NCI-H2196 (cell line): ENCODE results near the gene CCNC.

Experiments used
- DNase-seq: peaks from one replicate; lab custom pipeline; 2025; ENCODE audit not compliant: unreplicated experiment; lab: John Stamatoyannopoulos, UW

Gene CCNC

DNA sequence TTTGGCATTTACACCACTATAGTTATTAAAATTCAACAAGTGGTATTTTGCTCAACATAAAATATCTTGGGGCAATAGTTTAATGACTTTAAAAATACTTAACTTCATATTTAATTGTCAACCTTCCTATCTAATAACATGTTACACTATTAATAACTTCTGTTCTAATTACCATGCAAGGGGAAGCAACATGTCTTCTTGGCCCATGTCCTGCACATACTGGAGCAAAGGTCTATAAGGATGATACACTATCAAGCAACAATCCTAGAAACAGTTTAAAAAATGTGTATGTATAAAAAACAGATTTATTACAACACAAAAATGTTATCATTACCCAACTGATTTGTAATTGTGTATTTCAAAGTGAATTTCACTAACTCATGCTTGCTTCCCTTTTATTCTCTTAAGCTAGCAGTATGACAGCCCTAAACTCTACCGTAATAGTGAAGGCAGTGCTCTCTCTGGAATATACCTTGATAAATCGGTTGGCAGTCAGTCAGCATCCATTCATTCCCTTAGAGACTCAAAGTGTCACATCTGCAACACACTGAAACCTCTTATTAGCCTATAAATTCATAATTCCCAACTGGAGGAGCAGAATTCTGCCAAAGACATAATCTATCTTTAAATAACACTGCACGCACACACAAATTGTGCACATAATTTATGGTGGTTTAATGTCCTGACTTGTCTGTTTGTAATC, 18.3 kb downstream of the CCNC start:
- no peak for DNase-seq

DNA sequence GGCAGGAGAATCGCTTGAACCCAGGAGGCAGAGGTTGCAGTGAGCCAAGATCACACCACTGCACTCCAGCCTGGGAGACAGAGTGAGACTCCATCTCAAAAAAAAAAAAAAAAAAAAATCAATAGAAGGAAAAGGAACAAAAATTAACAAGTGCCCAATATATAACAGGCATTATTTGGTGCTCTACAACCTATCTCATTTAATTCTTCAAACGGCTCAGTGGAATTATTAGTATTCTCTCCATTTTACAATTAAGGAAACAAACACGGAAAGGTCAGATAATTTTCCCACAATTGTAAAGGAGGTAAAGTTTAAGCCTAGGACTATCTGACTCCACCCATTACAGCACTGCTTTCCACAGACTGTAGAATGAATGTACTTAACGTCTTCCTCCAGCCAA, 19.8 kb downstream of the CCNC start:
- no peak for DNase-seq

DNA sequence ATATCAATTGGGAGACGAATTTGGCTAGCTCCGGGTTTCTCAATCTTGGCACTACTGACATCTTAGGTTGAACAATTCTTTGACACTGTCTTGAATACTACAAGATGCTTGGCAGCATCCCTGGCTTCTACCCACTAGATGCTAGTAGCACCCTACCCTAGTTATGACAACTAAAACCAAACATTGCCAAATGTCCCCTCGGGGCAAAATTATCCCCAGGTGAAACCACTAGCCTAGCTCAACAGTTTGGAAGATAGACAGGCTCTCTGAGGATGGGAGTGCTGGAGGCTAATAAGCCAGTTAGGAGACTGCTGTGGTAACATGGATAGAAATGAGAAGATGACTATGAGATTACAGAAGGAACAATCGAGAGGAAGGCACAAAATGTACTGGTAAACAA, 20.9 kb downstream of the CCNC start:
- DNase-seq: no peak

DNA sequence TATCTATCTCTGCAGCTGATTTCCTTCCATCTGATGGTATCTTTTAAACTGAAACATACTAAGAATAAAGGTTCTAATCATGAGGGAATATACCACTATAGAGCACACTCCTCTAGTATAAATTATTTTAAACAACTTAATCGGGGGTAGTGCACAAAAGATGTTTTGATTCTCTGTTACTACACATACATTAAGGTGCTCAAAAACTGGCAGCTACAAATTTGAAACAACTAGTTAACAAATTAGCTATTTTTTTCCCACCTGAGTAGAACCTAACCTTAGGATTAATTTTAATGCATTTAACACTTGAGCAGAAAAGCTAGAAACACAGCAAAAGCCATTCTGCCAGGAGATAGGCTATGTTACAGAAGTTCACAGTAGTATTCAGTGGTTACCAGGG, 23.0 kb downstream of the CCNC start:
- DNase-seq: no peak

DNA sequence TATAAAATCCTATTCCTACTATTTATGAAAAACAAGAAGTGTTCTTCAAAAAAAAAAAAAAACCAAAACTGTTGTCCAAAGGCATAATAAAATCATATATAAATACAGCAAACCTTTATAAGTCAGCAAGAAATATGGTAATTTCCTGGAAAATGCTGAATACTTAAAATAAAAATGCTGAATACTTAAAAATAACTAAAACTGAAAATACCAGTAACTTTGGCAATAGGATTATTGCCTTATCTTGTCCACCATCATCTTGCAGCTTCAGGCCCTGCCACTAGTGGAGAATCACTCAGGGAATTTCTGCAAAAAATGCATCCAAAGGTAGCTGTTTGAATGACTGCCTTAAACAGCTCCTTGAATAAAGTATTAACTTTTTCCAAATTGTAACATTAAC, 24.5 kb downstream of the CCNC start:
- no peak for DNase-seq

- DNase-seq: no peak
Observed at GRCh38 chr6:99530627-99531026, 37.8 kb downstream of the CCNC start.

DNA sequence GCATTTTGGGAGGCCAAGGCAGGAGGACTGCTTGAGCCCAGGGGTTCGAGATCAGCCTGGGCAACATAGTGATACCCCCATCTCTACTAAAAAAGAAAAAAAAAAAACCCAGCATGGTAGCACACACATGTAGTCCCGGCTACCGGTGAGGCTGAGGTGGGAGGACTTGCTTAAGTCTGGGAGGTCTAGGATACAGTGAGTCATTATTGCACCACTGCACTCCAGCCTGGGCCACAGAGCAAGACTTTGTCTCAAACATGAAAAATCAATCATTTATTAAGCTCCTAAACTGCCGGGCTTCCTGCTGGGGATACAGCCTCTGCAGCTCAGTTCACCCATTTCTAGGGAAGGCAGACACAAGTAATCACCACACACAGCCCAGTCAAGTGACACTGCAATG, 45.9 kb downstream of the CCNC start:
- no peak for DNase-seq

- DNase-seq: no peak
Observed at GRCh38 chr6:99521633-99522151, 46.8 kb downstream of the CCNC start.

DNA sequence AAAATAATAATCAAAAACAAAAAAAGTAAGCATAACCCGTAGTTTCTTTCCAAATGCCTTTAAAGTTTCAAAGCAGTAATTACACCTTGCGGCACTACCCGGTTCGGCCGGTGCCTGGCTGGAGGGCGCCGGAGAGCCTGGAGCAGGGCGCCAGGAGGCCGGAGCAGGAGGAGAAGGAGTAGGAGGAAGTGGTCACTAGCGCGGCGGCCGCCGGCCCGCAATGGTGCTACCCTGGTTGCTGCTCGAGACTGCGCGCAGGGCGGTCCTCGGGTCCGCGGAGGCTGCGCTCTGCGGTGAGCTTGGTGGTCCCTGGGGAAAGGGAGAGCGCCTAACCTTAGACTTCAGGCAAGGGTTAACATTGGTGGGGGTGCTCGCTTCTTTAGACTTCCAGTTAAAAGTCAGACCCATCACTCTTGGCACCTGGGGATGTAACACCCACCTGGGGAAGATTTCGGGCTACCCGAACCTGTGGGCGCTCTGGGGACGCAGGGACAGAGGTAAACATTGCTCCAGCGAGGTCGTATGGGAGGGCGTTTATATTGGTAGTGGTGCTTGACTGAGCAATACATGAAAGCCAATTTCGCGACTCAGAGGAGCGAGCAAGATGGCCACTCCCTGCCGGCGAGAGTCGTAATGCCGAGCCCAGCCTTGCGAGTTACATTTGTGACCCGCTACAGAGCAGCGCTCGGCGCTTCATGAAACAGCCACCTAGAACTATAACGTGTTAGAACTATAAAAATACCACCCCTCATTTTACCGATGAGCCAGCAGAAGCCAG, 47.4 kb downstream of the CCNC start:
- DNase-seq: peak; percentile 78

GRCh38 chr6:99519446-99519845, 49.0 kb downstream of the CCNC start:
- DNase-seq: no peak

DNA sequence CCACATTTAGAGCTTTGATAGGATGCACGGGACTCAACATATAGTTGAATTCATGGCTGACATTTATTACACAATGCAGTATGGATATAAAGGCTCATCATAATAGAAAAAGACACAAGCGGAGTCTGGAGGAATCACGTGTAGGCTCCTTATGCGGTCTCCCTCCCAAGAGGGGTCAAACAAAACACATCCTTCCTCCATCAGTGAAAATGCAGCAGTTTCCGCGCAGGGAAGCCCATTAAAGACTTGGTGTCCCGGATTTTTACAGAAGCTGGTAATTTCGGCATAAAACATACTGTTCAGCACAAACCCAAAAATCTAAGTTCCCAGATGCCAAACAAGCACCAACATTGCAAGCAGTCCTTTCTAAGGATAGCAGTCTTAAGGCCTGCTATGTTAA, 54.4 kb downstream of the CCNC start:
- no peak for DNase-seq

DNA sequence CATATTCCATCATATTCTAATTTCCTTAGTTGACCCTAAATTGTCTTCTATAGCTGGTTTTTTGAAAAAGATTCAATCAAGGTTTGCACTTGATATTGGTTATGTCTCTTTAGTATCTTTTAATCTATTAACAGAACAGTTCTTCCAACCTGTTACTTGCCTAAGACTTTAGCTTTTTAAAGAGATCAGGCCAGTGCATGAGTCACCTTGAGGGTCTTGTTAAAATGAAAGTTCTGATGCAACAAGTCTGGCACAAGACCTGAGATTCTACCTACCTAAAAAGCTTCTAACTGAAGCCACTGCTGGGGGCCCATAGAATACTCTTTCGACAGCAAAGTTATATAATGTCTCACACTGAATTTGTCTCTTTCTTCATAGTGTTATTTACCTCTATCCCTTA, 56.4 kb downstream of the CCNC start:
- no peak for DNase-seq

- DNase-seq: no peak
Observed at GRCh38 chr6:99507648-99508047, 60.8 kb downstream of the CCNC start.

- no peak for DNase-seq
Observed at GRCh38 chr6:99501762-99502161, 66.7 kb downstream of the CCNC start.

GRCh38 chr6:99498421-99498820, 70.0 kb downstream of the CCNC start:
- DNase-seq: no peak

GRCh38 chr6:99495466-99495865, 73.0 kb downstream of the CCNC start:
- no peak for DNase-seq
